Measurements from ENCODE around the gene ZNF195. TPM values are rescaled to one million over a fixed set of nuclear protein-coding genes. Genes with fewer than 3 reads are reported as not detected.

Gene ZNF195
- total and polyA plus RNA-seq, 4 donors = 13.2 to 29.6 (median 19.6) TPM

DNA sequence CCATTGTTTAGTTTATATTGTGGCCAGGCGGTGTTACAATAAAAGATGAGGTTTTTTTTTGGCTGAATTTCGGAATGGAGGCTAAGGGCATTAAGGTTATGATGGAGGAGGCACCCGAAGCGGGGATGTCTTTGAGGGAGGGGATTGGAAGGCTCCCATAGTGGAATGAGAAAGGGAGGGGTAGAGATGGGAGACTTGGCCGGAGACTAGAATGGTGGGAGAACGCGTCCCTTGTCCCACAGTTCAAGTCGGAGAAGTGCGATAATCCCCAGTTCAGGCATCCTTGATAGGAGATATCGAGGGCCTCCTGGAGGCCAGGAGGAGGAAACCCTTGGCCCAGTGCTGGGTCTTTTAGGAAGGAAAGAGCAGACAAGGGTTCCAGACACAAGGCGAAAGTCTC, 21.6 kb downstream of the ZNF195 start:
- peaks cover 21 to 49% (median 28%) of the 10 kb centered on the region in 4 donors for H3K9me3 ChIP-seq (ENCODE audit: control insufficient read depth in 4 of 4, insufficient read depth in 3 of 4, low read length in 3 of 4)
- no peak for DNase-seq
- H3K36me3 ChIP-seq (ENCODE audit: control insufficient read depth in 4 of 4, insufficient read depth in 4 of 4, low read length in 4 of 4) = peaks cover 18 to 41% (median 33%) of the 10 kb centered on the region in 4 donors

DNA sequence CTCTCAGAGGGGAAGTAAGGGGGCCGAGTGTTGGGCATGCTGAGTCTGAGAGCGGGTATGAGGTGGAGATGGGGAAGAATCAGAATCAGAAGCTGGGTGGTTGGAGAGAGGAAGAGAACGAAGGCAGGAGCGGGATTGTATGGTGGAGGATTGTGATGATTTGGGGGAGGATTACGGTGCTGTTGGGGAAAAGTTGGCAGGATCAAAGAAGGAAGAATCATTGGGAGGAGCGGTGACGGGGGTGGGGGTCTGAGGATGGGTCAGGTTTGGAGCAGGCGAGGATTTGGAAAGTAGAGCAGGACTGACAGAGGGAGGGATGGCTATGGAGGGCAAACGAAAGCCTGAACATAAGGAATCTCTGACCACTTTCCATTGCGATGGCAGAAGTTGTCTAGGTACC, 22.1 kb downstream of the ZNF195 start:
- ATAC-seq (ENCODE audit: insufficient read depth, low FRiP score) = no peak
- WGBS, 2 donors = 98% methylated on average over 10 of the region's 10 CpGs
- DNase-seq = no peak
- TF ChIP-seq, protein P1, sequence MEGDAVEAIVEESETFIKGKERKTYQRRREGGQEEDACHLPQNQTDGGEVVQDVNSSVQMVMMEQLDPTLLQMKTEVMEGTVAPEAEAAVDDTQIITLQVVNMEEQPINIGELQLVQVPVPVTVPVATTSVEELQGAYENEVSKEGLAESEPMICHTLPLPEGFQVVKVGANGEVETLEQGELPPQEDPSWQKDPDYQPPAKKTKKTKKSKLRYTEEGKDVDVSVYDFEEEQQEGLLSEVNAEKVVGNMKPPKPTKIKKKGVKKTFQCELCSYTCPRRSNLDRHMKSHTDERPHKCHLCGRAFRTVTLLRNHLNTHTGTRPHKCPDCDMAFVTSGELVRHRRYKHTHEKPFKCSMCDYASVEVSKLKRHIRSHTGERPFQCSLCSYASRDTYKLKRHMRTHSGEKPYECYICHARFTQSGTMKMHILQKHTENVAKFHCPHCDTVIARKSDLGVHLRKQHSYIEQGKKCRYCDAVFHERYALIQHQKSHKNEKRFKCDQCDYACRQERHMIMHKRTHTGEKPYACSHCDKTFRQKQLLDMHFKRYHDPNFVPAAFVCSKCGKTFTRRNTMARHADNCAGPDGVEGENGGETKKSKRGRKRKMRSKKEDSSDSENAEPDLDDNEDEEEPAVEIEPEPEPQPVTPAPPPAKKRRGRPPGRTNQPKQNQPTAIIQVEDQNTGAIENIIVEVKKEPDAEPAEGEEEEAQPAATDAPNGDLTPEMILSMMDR (IDR thresholded peaks at IDR 0.05; ENCODE audit: control extremely low read depth, extremely low read depth) = no peak
- Histone ChIP-seq H3K4me3 (no peak overlapping the region), H3K36me3 (ENCODE audit: control insufficient read depth in 4 of 4, insufficient read depth in 4 of 4, low read length in 4 of 4) (peaks cover 18 to 39% (median 31%) of the 10 kb centered on the region in 4 donors), H3K9ac (ENCODE audit: insufficient read depth in 1 of 2, low read length in 2 of 2) (no peak overlapping the region), H3K27ac (ENCODE audit: low read depth in 1 of 2, low read length in 1 of 2) (no peak overlapping the region), H3K9me3 (ENCODE audit: control insufficient read depth in 4 of 4, insufficient read depth in 3 of 4, low read length in 3 of 4) (peaks cover 21 to 52% (median 28%) of the 10 kb centered on the region in 4 donors), H3K4me1 (ENCODE audit: control insufficient read depth in 5 of 5, insufficient read depth in 5 of 5, low read length in 5 of 5) (no peaks in the 10 kb centered on the region), H3K27me3 (ENCODE audit: control insufficient read depth in 3 of 3, insufficient read depth in 3 of 3, low read length in 2 of 3) (no peaks in the 10 kb centered on the region)

More for the DNA sequence above, 21.6 kb downstream of the ZNF195 start:
- no peak overlapping the region for H3K27ac ChIP-seq (ENCODE audit: low read depth in 1 of 2, low read length in 1 of 2)
- ATAC-seq (ENCODE audit: insufficient read depth, low FRiP score) = no peak
- H3K4me1 ChIP-seq (ENCODE audit: control insufficient read depth in 5 of 5, insufficient read depth in 5 of 5, low read length in 5 of 5) = no peaks in the 10 kb centered on the region
- WGBS, 2 donors = 98 to 99% methylated on average over 11 of the region's 11 CpGs
- H3K4me3 ChIP-seq = no peak overlapping the region
- TF ChIP-seq, protein P1 (IDR thresholded peaks at IDR 0.05; ENCODE audit: control extremely low read depth, extremely low read depth) = no peak
- no peaks in the 10 kb centered on the region for H3K27me3 ChIP-seq (ENCODE audit: control insufficient read depth in 3 of 3, insufficient read depth in 3 of 3, low read length in 2 of 3)
- no peak overlapping the region for H3K9ac ChIP-seq (ENCODE audit: insufficient read depth in 1 of 2, low read length in 2 of 2)

DNA sequence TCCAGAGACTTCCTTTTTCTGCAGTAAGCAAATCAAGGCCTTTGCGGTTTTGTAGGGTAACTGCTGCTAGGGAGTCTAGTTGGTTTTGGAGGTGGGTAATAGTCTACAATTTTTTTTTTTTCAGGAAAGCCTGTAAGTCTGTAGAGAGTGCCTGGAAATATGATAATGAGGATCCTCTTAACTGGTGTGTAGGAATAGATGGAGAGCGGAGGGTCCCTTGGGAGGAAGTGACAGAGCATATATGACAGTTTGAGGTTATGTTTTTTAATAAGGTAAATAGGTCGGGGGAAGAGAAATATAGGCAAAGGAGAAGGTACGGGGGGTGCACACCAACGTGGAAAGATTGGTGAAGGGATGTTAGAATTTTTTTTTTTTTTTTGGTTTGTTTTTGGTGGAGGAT, 25.9 kb downstream of the ZNF195 start:
- ATAC-seq (ENCODE audit: insufficient read depth, low FRiP score) (no peak), DNase-seq (no peak)
- WGBS, 2 donors = 92% methylated on average over 5 of the region's 5 CpGs
- peaks cover 0 to 37% (median 7%) of the 10 kb centered on the region in 4 donors for H3K9me3 ChIP-seq (ENCODE audit: control insufficient read depth in 4 of 4, insufficient read depth in 3 of 4, low read length in 3 of 4)
- no peak overlapping the region for H3K9ac ChIP-seq (ENCODE audit: insufficient read depth in 1 of 2, low read length in 2 of 2)
- TF ChIP-seq, protein P1 (IDR thresholded peaks at IDR 0.05; ENCODE audit: control extremely low read depth, extremely low read depth) = no peak
- no peak overlapping the region for H3K27ac ChIP-seq (ENCODE audit: low read depth in 1 of 2, low read length in 1 of 2)
- H3K27me3 ChIP-seq (ENCODE audit: control insufficient read depth in 3 of 3, insufficient read depth in 3 of 3, low read length in 2 of 3) = no peaks in the 10 kb centered on the region
- H3K36me3 ChIP-seq (ENCODE audit: control insufficient read depth in 4 of 4, insufficient read depth in 4 of 4, low read length in 4 of 4) = peaks cover 0 to 2% (median 1%) of the 10 kb centered on the region in 4 donors
- H3K4me3 ChIP-seq = no peak overlapping the region
- H3K4me1 ChIP-seq (ENCODE audit: control insufficient read depth in 5 of 5, insufficient read depth in 5 of 5, low read length in 5 of 5) = no peaks in the 10 kb centered on the region

DNA sequence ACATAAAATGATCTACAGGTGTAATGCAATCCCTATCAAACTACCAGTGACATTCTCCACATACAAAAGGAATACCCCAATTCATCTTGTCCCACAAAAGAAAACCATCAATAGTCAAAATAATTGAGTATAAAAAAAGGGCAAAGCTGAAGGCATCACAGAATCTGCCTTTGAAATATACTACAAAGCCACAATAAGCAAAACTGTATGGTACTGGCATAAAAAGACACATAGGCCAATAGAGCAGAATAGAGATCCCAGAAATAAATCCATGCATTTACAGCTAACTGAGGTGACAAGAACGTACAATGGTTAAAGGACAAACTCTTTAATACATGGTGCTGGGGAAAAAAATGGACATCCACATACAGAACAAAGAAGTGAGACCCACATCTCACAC, 31.8 kb downstream of the ZNF195 start:
- H3K36me3 ChIP-seq (ENCODE audit: control insufficient read depth in 4 of 4, insufficient read depth in 4 of 4, low read length in 4 of 4) = no peaks in the 10 kb centered on the region
- TF ChIP-seq, protein P1 (IDR thresholded peaks at IDR 0.05; ENCODE audit: control extremely low read depth, extremely low read depth) = no peak
- DNase-seq (no peak), ATAC-seq (ENCODE audit: insufficient read depth, low FRiP score) (no peak)
- peaks cover 0 to 8% (median 7%) of the 10 kb centered on the region in 3 donors for H3K27me3 ChIP-seq (ENCODE audit: control insufficient read depth in 3 of 3, insufficient read depth in 3 of 3, low read length in 2 of 3)
- H3K4me1 ChIP-seq (ENCODE audit: control insufficient read depth in 5 of 5, insufficient read depth in 5 of 5, low read length in 5 of 5) = no peaks in the 10 kb centered on the region
- H3K4me3 ChIP-seq = no peak overlapping the region
- H3K9me3 ChIP-seq (ENCODE audit: control insufficient read depth in 4 of 4, insufficient read depth in 3 of 4, low read length in 3 of 4) = peaks cover 0 to 10% (median 2%) of the 10 kb centered on the region in 4 donors
- H3K27ac ChIP-seq (ENCODE audit: low read depth in 1 of 2, low read length in 1 of 2) = no peak overlapping the region
- 88 to 93% methylated on average over 1 of the region's 1 CpG for WGBS, 2 donors
- no peak overlapping the region for H3K9ac ChIP-seq (ENCODE audit: insufficient read depth in 1 of 2, low read length in 2 of 2)

Data from lung (tissue), 12 donors.